CD4-positive, alpha-beta T cell (primary cell): ENCODE results near the gene ERC2. TPM values are rescaled to one million over a fixed set of nuclear protein-coding genes. Genes with fewer than 3 reads are reported as not detected.

Source experiments
- ATAC-seq: fragments of 200-7000 bp; cut with Tn5 transposase; one replicate; pipeline ENCODE4 v1.10.0; 2022; ENCODE audit warnings: mild to moderate bottlenecking; ENCODE audit not compliant: poor library complexity
- CTCF ChIA-PET: fragments of 350-600 bp; sonication (Branson Sonifier 250); formaldehyde crosslinking; loops from one replicate; lab custom pipeline; 2021; ENCODE audit warnings: antibody characterized with exemption, inconsistent platforms; lab: Charles Lee
- POLR2A ChIA-PET: fragments of 350-600 bp; sonication (Branson Sonifier 250); formaldehyde crosslinking; loops from one replicate; lab custom pipeline; 2021; ENCODE audit warnings: antibody characterized with exemption, inconsistent platforms; lab: Charles Lee
- DNase-seq, 14 experiments: peaks; one replicate each; pipeline ENCODE4 v3.0.0-alpha.2; 2013 to 2020; ENCODE audit warnings: mixed read lengths in 2 of 14
- H3K27ac ChIP-seq, 2 donors: one replicate each; pipeline versions ENCODE4 v1.5.1 to v1.7.0; 2013; ENCODE audit warnings: low read length in 2 of 2, low read depth in 1 of 2, mild to moderate bottlenecking in 1 of 2
- H3K27me3 ChIP-seq, 2 experiments: 1 replicate in 1 of 2; 2 replicates in 1 of 2; pipeline versions ENCODE4 v1.6.1 to v1.7.0; 2013; ENCODE audit warnings: low read length in 2 of 2, control low read depth in 1 of 2, mild to moderate bottlenecking in 1 of 2, moderate library complexity in 1 of 2; ENCODE audit not compliant: insufficient read depth in 2 of 2, control insufficient read depth in 1 of 2
- H3K36me3 ChIP-seq: one replicate; pipeline ENCODE4 v1.6.1; 2013; ENCODE audit warnings: low read length, control low read depth; ENCODE audit not compliant: insufficient read depth
- H3K4me1 ChIP-seq: one replicate; pipeline ENCODE4 v1.6.1; 2013; ENCODE audit warnings: low read length, control low read depth; ENCODE audit not compliant: insufficient read depth
- H3K4me3 ChIP-seq: one replicate; pipeline ENCODE4 v1.5.1; 2013; ENCODE audit warnings: mild to moderate bottlenecking, low read length, moderate library complexity
- H3K9me3 ChIP-seq, 2 experiments: 1 replicate in 1 of 2; 2 replicates in 1 of 2; pipeline versions ENCODE4 v1.6.1 to v1.7.0; 2013; ENCODE audit warnings: low read length in 2 of 2, mild to moderate bottlenecking in 2 of 2, control low read depth in 1 of 2, moderate library complexity in 1 of 2; ENCODE audit not compliant: control insufficient read depth in 1 of 2, insufficient read depth in 1 of 2
- H3K27ac Mint-ChIP-seq: one replicate; pipeline ENCODE4 v1.8.0; 2020; ENCODE audit warnings: mixed read lengths
- H3K27me3 Mint-ChIP-seq: one replicate; pipeline ENCODE4 v1.8.0; 2021; ENCODE audit warnings: mixed read lengths
- H3K36me3 Mint-ChIP-seq: one replicate; pipeline ENCODE4 v1.8.0; 2021; ENCODE audit warnings: low read depth, mixed read lengths
- H3K4me1 Mint-ChIP-seq: one replicate; pipeline ENCODE4 v1.8.0; 2021; ENCODE audit warnings: low read depth, mixed read lengths
- H3K4me3 Mint-ChIP-seq: one replicate; pipeline ENCODE4 v1.8.0; 2020; ENCODE audit warnings: mild to moderate bottlenecking, mixed read lengths
- H3K9me3 Mint-ChIP-seq: one replicate; pipeline ENCODE4 v1.8.0; 2020; ENCODE audit warnings: mixed read lengths
- intact Hi-C, 2 experiments: fragments of 100-400 bp; cut with DNase I in 1 of 2; cut with micrococcal nuclease in 1 of 2; formaldehyde crosslinking; loops; one replicate each; pipeline versions ENCODE4 v1.15.1 to v1.9.0; 2023 to 2025; cut with DNase I, micrococcal nuclease
- total RNA-seq, 174 experiments: library from RNA in 2 of 174; stranded (reverse) in 2 of 174; gene quantifications; one replicate each; pipeline ENCODE4 v1.2.3 and lab custom pipeline; 2021 to 2026
- TF ChIP-seq, protein P1 (sequence below): fragments of 200-600 bp; IDR thresholded peaks from one replicate; pipeline ENCODE4 v1.8.0; 2022; ENCODE audit warnings: antibody characterized with exemption, mild to moderate bottlenecking

The ERC2 gene
- total RNA-seq, 2 experiments from 2014 or later = not detected

GRCh38 chr3:56001991-56002390 lies 466.3 kb downstream of the ERC2 start:
- DNase-seq (no peak), ATAC-seq (no peak)
- Mint-ChIP-seq H3K36me3 (no peaks in the 10 kb centered on the region), H3K4me1 (no peaks in the 10 kb centered on the region), H3K4me3 (no peak overlapping the region), H3K9me3 (no peaks in the 10 kb centered on the region), H3K27me3 (no peaks in the 10 kb centered on the region), H3K27ac (no peak overlapping the region)
- Histone ChIP-seq H3K9me3 (no peaks in the 10 kb centered on the region), H3K27ac (no peak overlapping the region), H3K36me3 (no peaks in the 10 kb centered on the region), H3K4me3 (no peak overlapping the region), H3K4me1 (no peaks in the 10 kb centered on the region), H3K27me3 (no peaks in the 10 kb centered on the region)
- ChIA-PET CTCF (no interaction called here), POLR2A (no interaction called here)
- intact Hi-C loops = no loop called here
- TF ChIP-seq, protein P1, sequence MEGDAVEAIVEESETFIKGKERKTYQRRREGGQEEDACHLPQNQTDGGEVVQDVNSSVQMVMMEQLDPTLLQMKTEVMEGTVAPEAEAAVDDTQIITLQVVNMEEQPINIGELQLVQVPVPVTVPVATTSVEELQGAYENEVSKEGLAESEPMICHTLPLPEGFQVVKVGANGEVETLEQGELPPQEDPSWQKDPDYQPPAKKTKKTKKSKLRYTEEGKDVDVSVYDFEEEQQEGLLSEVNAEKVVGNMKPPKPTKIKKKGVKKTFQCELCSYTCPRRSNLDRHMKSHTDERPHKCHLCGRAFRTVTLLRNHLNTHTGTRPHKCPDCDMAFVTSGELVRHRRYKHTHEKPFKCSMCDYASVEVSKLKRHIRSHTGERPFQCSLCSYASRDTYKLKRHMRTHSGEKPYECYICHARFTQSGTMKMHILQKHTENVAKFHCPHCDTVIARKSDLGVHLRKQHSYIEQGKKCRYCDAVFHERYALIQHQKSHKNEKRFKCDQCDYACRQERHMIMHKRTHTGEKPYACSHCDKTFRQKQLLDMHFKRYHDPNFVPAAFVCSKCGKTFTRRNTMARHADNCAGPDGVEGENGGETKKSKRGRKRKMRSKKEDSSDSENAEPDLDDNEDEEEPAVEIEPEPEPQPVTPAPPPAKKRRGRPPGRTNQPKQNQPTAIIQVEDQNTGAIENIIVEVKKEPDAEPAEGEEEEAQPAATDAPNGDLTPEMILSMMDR = no peak

- H3K27me3 Mint-ChIP-seq = no peaks in the 10 kb centered on the region
- Histone ChIP-seq H3K4me1 (no peaks in the 10 kb centered on the region), H3K4me3 (no peak overlapping the region), H3K36me3 (no peaks in the 10 kb centered on the region), H3K9me3 (no peaks in the 10 kb centered on the region), H3K27ac (no peak overlapping the region), H3K27me3 (no peaks in the 10 kb centered on the region)
- ChIA-PET CTCF (no interaction called here), POLR2A (no interaction called here)
- H3K9me3 Mint-ChIP-seq = no peaks in the 10 kb centered on the region
- intact Hi-C loops = no loop called here
- no peak overlapping the region for H3K4me3 Mint-ChIP-seq
- no peaks in the 10 kb centered on the region for H3K36me3 Mint-ChIP-seq
- H3K27ac Mint-ChIP-seq = no peak overlapping the region
- TF ChIP-seq, protein P1 = no peak
- ATAC-seq = no peak
- no peaks in the 10 kb centered on the region for H3K4me1 Mint-ChIP-seq
- no peak for DNase-seq
Observed at GRCh38 chr3:56001537-56001936, 466.7 kb downstream of the ERC2 start.

- Mint-ChIP-seq H3K4me1 (no peaks in the 10 kb centered on the region), H3K9me3 (no peaks in the 10 kb centered on the region), H3K4me3 (no peak overlapping the region), H3K27ac (no peak overlapping the region), H3K27me3 (no peaks in the 10 kb centered on the region), H3K36me3 (no peaks in the 10 kb centered on the region)
- DNase-seq (no peak), ATAC-seq (no peak)
- H3K27me3 ChIP-seq = no peaks in the 10 kb centered on the region
- intact Hi-C loops = no loop called here
- H3K4me1 ChIP-seq = no peaks in the 10 kb centered on the region
- H3K27ac ChIP-seq = no peak overlapping the region
- H3K9me3 ChIP-seq = no peaks in the 10 kb centered on the region
- POLR2A ChIA-PET = no interaction called here
- TF ChIP-seq, protein P1 = no peak
- no peaks in the 10 kb centered on the region for H3K36me3 ChIP-seq
- CTCF ChIA-PET = interaction anchor here (0.6 kb wide), 1 partner anchor 14 kb away, joined by 3 read pairs; no protein-coding TSS in a partner anchor
- no peak overlapping the region for H3K4me3 ChIP-seq
Observed at GRCh38 chr3:55989366-55989765, 478.9 kb downstream of the ERC2 start.
